GM21825 (cell line): ENCODE results near the gene OCLN.
"Not testable (repeated sequence)": the region's sequence is repeated elsewhere in the genome, so short reads cannot be mapped to it uniquely, and the experiment has no call there.

Experiments
- ATAC-seq: cut with Tn5 transposase; IDR thresholded peaks from one replicate; pipeline ENCODE4 v1.9.1; 2021; ENCODE audit warnings: mild to moderate bottlenecking, moderate library complexity; ENCODE audit not compliant: unreplicated experiment

The OCLN gene

DNA sequence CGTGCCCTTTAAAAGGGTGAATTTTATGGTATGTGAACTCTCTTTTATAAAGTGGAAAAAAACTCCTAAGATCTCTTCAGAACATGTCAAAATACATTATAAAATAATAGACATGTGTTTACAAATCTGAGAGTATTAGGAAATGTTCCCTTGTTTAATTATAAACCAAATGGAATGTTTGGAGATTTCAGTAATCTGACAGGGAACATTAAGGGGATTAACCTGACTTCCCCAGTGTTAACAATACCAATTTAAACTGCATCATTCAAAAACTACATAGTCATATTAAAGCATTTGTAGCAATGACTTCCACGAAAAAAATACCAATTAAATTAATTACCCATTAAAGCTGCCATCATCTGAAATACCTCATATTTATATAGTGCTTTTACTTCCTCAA lies 1.6 kb upstream of the OCLN start:
- no peak for ATAC-seq

DNA sequence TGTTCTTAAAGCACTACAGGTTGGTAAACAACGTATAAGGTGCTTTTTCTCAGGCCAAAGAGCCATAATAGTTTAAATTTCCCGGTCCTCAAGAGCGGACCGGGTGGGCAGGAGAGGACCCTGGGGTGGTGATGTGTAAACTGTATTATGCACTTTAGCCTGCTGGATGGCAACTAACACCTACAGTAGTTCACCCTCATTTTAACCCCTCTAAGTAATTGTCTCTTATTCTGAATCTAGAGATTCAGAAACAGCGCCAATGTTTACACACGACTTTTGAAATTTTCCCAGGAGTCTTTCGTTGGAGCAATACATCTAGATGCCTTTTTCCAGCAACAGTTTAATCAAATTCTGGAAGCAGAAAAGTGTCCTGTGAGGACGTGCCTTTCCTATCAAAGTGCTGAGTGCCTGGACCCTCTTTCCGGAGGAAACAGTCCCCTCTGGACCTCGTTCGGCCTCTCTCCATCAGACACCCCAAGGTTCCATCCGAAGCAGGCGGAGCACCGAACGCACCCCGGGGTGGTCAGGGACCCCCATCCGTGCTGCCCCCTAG lies 676 bp upstream of the OCLN start:
- ATAC-seq = no peak

DNA sequence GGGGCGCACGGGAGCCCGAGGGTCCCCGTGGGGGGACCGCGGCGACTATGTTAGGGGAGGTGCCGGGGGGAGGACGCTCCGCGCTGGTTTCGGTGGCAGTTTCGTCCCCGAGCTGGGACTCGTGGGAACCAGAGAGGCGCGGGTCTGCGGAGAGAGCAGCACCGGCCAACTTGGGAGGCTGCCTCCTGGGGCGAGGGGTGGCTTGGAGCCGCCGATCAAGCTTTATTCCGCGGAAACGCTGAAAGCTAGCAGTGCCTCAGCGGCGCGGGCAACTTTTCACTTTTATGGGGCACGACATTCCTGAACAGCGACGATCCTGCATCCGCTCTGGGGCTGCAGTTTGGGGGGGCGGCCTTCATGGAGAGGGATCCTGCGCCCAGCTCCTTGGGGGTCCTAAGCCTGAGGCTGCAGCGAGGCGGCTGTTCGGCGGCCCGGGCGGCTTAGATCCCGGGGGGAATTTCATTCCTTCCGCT lies 369 bp downstream of the OCLN start:
- ATAC-seq = no peak

DNA sequence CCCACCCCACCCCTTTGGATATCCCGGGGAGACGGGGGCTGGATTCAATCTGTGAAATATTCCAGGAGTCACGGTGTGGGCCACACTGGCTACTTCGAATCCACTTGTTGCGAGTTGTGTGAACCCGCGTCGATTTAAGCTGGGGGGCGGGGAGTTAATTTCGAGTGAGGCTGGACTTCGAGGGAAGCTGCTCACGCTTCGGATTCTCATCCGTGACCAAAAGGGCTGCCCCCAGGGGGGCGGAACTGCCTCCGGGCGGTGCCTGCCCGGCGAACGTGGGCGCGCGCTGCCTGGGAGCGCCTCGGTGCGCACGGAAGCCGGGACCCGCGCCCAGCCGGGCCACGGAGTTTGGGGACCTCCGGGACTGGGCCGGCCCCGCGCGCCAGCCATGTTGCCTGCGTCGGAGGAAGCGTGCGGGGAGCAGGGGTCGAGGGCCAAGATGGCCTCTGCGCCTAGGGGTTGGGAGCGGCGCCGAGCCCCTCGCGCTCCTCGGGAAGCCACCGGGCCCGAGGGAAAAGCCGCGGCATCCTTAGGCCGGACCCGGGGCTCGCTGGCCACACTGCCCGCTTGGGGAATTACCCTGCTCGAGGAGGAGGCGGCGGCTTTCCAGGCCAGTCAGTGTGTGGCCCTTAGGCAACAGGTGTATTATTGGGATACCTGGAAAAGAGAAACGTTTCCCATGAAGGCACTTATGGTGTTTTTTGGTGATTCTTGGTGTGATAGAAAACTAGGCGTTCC lies 975 bp downstream of the OCLN start:
- ATAC-seq = no peak

DNA sequence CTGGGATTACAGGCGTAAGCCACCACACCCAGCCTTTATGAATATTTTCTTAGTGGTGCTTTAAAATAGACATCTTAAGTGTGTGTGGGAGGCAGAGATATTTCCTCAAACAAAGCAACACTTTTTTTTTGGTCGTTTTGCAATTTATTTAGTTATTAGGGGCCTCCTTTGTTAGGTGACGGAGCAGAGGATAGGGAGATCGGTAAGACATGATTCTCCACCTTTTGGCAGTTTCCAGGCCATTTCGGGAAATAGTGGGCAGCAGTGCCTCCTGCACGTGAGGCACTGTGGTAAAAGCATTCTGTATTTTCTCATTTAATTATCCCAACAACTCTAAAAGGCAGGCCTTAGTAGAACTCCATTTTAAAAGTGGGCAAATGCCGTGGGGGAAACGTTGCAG lies 1.9 kb downstream of the OCLN start:
- no peak for ATAC-seq

DNA sequence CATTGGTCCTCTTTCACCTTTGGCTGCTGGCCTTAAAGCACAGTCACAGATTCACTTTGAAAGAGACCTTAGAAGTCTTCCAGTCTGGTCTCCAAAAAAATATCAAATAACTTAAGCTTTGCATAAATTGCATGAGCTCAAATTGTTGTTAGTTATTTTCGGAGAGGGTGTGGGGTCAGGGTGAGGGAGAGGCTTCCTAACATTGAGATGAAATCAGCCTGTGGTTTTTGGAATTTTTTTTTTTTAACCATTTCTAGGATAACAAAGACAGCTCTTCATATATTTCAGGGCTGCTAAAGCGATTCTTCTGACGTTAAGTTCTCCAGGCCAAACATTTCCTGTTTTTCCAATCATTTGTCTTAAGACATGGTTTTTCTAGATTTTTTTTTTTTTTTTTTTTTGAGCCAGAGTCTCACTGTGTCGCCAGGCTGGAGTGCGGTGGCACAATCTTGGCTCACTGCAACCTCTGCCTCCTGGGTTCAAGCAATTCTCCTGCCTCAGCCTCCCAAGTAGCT lies 4.5 kb downstream of the OCLN start:
- ATAC-seq = no peak

DNA sequence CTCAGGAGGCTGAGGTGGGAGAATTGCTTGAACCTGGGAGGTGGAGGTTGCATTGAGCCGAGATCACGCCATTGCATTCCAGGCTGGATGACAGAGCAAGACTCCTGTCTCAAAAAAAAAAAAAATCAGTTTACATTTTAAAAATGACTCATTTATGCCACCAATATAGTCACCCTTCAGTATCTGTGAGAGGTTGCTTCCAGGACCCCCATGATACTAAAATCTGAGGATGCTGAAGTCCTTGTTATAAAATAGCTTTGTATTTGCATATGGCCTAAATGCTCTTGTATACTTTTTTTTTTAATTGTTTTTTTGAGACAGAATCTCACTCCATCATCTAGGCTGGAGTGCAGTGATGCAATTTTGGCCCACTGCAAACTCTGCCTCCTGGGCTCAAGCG lies 5.8 kb downstream of the OCLN start:
- ATAC-seq = no peak

DNA sequence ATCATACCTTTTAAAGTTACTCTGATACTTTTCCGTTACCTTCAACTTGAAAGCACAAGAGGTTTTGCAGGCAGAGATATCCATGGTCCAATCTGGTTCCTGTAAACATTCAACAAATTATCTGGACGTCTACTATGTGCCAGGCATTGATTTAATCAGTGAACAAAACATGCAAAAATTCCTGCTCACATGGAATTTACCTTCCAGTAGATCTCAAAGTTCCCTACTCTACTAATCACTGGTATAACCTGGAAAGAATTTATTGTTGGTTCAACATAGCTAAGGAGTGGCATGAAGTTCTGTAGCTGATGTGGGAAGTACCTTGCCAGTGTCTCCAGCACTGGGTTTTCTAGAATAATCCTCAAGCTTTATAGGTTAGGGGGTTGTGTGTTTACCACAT lies 9.8 kb downstream of the OCLN start:
- ATAC-seq = no peak

DNA sequence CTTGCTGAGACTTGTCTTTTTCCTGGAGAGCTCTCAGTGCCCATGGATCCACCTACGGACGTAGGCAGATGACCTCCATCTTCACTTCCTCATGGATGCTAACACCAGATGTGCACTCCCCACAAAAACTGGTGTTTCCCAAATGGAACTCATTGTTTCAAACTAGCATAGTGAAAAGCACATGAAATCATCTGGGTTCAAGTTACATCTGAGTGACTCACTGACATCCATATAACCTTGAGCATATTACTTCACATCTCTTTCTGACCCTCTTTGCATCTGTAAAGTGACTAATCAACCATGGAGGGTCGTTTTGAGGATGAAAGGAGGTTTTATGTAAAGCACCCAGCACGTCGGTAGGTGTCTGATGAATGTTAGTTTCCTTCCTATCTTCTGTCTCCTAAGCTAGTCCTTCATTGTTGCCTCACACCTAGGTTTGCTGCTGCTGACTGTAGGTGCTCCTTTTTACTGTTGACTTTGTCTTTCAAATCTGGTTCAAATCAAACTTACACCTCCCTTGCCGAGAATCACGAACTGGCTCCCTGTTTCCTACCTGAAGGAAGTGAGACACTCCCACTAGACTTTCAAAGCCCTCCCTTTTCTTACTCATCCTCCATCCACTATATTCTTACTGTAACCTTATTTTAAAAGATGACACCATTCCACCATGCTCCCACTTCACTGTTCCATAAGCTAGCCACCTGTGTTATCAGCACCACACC lies 10.3 kb downstream of the OCLN start:
- ATAC-seq = no peak

DNA sequence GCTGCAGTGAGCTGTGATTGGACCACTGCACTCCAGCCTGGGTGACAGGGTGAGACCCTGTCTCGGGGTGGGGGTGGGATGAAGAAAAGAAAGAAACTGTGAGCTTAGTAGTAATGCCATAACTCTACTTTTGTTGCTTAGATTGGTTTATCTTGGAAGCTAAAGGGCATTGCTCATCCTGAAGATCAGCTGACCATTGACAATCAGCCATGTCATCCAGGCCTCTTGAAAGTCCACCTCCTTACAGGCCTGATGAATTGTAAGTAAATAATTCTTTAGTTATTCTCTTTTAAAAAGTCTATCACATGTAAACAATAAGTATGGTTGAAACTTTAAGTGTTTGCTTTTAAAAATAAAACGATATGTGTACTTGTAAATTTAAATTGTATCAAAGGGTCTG lies 11.4 kb downstream of the OCLN start:
- ATAC-seq = no peak

DNA sequence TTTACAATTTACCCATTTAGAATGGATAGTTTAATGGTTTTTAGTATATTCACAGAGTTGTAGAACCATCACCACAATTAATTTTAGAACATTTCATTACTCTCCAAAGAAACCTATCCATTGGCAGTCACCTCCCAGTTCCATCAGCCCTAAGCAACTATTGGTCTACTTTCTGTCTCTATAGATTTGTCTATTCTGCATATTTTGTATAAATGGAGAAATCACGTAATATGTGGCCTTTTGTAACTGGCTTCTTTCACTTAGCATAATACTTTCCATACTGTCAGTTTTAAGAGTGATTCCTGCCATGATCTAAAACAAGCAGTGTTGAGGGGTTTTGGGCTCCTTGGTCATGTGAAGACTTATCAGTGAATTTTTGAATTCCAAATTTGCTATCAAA lies 12.7 kb downstream of the OCLN start:
- no peak for ATAC-seq

DNA sequence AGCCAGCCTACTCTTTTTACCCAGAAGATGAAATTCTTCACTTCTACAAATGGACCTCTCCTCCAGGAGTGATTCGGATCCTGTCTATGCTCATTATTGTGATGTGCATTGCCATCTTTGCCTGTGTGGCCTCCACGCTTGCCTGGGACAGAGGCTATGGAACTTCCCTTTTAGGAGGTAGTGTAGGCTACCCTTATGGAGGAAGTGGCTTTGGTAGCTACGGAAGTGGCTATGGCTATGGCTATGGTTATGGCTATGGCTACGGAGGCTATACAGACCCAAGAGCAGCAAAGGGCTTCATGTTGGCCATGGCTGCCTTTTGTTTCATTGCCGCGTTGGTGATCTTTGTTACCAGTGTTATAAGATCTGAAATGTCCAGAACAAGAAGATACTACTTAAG lies 16.6 kb downstream of the OCLN start:
- ATAC-seq = no peak

DNA sequence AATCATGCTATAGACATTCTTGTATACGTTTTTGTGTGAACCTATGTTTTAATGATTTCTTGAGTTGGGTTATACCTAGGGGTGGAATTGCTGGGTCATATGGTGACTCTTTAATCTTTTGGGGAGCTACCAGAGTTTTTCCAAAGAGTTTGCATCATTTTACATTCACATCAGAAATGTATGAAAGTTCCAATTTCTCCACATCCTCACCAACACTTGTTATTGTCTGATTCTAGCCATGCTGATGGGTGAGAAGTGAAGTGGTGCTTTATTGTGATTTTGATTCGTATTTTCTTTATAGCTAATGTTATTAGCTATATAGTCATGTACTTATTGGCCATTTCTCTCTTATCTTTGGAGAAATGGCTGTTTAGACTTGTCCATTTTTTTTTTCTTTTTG lies 18.1 kb downstream of the OCLN start:
- no peak for ATAC-seq

DNA sequence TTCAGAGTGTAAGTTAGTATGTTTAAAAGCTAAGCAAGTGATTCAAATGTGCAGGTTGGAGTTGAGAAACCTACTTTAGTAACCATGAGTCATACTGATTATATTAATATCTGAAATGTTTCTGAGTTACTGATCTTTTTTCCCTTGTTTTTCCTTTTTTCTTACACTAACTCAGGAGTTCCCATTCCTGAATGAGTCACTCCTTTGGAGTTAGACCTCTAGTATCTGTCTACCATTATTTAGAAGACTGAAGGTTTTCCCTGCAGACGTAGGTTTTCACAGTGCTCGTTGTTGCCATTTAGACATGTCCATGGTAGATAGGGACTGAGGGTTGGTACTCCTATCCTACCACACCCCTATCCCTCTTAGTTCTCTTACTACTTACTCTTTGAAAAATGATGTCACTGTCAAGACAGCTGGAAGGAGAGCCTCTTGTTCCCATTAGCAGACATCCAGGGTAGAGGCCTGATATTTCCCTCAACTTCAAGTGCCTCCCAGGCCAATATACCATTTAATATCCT lies 20.2 kb downstream of the OCLN start:
- no peak for ATAC-seq

DNA sequence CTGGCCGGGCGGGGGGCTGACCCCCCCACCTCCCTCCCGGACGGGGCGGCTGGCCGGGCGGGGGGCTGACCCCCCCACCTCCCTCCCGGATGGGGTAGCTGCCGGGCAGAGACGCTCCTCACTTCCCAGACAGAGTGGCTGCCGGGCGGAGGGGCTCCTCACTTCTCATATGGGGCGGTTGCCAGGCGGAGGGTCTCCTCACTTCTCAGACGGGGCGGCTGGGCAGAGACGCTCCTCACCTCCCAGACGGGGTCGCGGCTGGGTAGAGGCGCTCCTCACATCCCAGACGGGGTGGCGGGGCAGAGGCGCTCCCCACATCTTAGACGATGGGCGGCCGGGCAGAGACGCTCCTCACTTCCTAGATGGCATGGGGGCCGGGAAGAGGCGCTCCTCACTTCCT lies 23.0 kb downstream of the OCLN start:
- ATAC-seq = not testable (repeated sequence)

DNA sequence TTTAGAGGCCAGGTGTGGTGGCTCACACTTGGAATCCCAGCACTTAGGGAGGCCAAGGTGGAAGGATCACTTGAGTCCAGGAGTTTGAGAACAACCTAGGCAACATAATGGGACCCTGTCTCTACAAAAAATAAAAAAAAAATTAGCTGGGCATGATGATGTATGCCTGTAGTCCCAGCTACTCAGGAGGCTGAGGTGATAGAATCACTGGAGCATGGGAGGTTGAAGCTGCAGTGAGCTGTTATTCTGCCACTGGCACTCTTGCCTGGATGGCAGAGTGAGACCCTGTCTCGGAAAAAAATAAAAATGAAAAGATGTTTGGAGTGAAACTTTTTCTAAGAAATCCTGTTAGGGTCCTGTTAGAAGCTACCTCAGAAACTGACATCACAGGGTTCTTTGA lies 24.2 kb downstream of the OCLN start:
- no peak for ATAC-seq

DNA sequence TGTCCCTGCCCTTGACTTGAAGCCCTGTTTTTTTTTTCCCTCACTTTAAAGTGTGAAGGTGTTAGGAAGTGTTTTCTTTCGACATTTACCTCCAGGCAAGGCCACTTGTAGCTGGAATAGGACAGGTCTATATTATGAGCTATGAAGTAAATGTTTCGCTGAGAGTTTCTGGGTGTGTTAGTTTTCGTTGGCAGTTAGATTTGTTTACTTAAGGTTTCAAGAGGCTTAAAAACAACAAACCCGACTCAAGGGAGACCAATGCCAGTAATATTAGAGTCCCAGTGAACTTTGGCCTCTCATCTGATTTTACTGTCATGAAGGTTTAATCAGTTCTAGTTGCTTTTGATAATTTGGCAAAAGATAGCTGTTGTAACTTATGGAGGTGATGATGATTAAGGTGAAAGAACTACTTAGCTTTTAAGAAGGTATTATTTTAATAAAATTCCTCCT lies 25.2 kb downstream of the OCLN start:
- ATAC-seq = no peak

DNA sequence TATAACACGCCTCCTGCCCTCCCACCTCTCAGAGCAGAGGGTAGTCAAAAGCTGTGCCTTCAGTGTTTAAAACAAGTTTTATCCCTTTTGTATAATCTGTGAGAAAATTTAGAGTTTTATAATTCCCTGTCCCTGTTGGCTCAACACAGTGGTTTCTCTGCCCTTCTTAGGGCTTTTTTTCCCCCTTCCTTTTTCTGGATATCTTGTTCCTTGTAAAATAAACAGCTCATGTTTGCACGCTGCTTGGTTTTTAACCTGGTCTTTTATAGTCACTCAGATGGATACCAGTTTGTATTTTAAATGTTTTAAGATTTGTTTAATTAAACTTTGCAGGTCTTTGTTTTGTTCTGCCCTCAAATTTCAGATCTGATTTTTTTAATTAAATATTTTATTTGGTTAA lies 26.7 kb downstream of the OCLN start:
- ATAC-seq = no peak

DNA sequence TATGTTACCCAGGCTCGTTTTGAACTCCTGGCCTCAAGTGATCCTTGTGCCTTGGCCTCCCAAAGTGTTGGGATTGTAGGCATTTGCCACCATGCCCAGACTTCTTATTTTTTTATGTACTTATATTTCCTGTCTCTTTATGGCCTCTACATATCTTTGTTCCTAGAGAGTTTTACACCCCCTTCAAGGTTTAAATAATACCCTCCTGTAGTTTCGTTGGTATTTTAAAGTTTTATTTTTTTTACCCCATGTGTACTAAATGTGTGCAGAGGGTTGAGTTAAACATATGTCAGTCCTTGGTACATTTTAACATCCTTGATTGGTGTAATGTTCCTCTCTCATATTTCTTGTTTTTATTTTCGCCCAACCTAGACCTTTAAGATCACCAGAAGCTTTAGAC lies 29.4 kb downstream of the OCLN start:
- ATAC-seq = no peak

DNA sequence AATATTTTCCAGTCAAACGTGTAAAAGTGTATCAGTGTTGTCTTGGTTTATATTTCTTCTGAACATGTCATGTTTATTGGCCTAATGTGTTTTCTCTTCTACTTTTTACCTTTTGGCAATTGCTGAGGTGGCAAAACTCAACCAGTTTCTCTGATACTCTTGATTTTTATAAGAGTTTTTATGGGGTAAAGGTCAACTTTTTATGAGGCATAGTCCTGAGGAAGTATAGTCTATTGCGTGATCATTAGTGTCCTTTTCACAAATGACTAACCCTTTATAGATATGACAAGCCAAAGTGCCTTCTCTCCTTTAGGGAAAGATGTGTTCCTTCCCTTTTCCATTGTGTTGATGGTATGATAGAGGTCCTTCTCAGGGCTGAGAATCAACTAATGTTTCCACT lies 32.9 kb downstream of the OCLN start:
- no peak for ATAC-seq

DNA sequence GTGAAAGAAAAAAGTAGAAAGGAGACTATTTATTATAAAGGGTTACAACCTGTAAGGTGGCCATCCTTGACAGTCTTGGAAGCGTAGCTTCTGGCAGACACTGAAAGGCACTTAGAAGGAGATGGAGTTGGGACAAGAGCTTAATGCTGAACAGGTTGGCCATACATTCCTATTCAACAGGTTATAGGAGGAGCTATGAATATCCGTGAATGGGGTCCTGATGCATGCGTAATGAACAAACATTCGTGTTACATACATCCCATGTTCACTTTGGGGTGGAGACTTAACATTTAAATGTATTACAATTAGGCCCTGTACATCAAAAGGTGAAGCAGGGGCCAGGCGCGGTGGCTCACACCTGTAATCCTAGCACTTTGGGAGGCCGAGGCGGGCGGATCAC lies 34.1 kb downstream of the OCLN start:
- no peak for ATAC-seq
